Esophagus squamous epithelium (tissue), 4 donors: ENCODE data around the gene PIGA.

Source experiments
- CTCF ChIP-seq, 6 experiments: fragments of 450-650 bp in 4 of 6; fragments of 200-600 bp in 2 of 6; sonication (generic) in 2 of 6; IDR thresholded peaks; one replicate each; pipeline ENCODE4 v1.5.1; 2016 to 2019; ENCODE audit warnings: antibody characterized with exemption in 6 of 6, mild to moderate bottlenecking in 4 of 6, moderate library complexity in 4 of 6
- POLR2A ChIP-seq, 4 donors: fragments of 450-650 bp; IDR thresholded peaks; one replicate each; pipeline ENCODE4 v1.6.1; 2017; ENCODE audit warnings: antibody characterized with exemption in 4 of 4, mild to moderate bottlenecking in 4 of 4, moderate library complexity in 3 of 4

- no peak for TF ChIP-seq POLR2A (IDR thresholded peaks at IDR 0.05)
- no peak for TF ChIP-seq CTCF (IDR thresholded peaks at IDR 0.05)
Observed at GRCh38 chrX:15271757-15272156, 63.6 kb downstream of the PIGA start.
